Ovary (tissue), 9 donors: ENCODE results near the gene GPM6B. TPM values are rescaled to one million over a fixed set of nuclear protein-coding genes. Genes with fewer than 3 reads are reported as not detected.
A peak's percentile ranks its signal among the peaks of the same experiment; 100 is the strongest.
"Not testable (repeated sequence)": the region's sequence is repeated elsewhere in the genome, so short reads cannot be mapped to it uniquely, and the experiment has no call there.

ENCODE experiments used
- DNase-seq, 5 donors: peaks; one replicate each; pipeline ENCODE4 v3.0.0-alpha.2; 2019 to 2020
- H3K27ac ChIP-seq, 2 donors: fragments of 200-600 bp; one replicate each; pipeline versions ENCODE4 v1.5.1 to v1.8.0; 2019 to 2022
- H3K27me3 ChIP-seq: fragments of 200-600 bp; one replicate; pipeline ENCODE4 v1.8.0; 2022
- H3K36me3 ChIP-seq: fragments of 200-600 bp; sonication (generic); one replicate; pipeline ENCODE4 v1.5.1; 2019
- H3K4me1 ChIP-seq: one replicate; pipeline ENCODE4 v1.8.1; 2013; ENCODE audit warnings: mild to moderate bottlenecking, moderate library complexity; ENCODE audit not compliant: insufficient read depth
- H3K4me3 ChIP-seq: fragments of 200-600 bp; sonication (generic); one replicate; pipeline ENCODE4 v1.5.1; 2017
- H3K9me3 ChIP-seq, 2 donors: fragments of 200-600 bp in 1 of 2; sonication (generic) in 1 of 2; one replicate each; pipeline versions ENCODE4 v1.5.1 to v1.8.1; 2013 to 2019; ENCODE audit warnings: mild to moderate bottlenecking in 1 of 2, moderate library complexity in 1 of 2
- CTCF ChIP-seq, 3 donors: fragments of 450-650 bp in 2 of 3; fragments of 200-600 bp in 1 of 3; IDR thresholded peaks; one replicate each; pipeline versions ENCODE4 v1.5.1 to v1.8.0; 2016 to 2022; ENCODE audit warnings: antibody characterized with exemption in 3 of 3, mild to moderate bottlenecking in 1 of 3
- EP300 ChIP-seq: sonication (generic); formaldehyde crosslinking; IDR thresholded peaks from one replicate; pipeline ENCODE4 v1.6.1; 2017; ENCODE audit warnings: antibody characterized with exemption
- POLR2A ChIP-seq: fragments of 450-650 bp; IDR thresholded peaks from one replicate; pipeline ENCODE4 v1.6.1; 2017; ENCODE audit warnings: antibody characterized with exemption, mild to moderate bottlenecking, moderate library complexity
- WGBS, 3 donors: extraction: QIAGEN DNeasy Blood & Tissue Kit in 1 of 3; methylation state at CpG; one replicate each; pipeline versions ENCODE4 v1.1.5 to v1.1.7; 2013 to 2017; 5-methylcytosine and 5-hydroxymethylcytosine counted together
- intact Hi-C, 4 donors: fragments of 100-400 bp; cut with DNase I; formaldehyde crosslinking; loops; one replicate each; pipeline versions ENCODE4 v1.11.0 to v1.15.1; 2022 to 2023
- polyA plus RNA-seq, 2 donors: library from polyadenylated mRNA; stranded (reverse); fragments of 200-250 nt in 1 of 2; fragments of 350-450 nt in 1 of 2; fragmentation: Illumina TruSeq in 1 of 2; extraction: RNeasy Lipid Tissue Mini Kit (QIAGEN cat#74804) in 1 of 2; gene quantifications; one replicate each; pipeline ENCODE4 v1.2.3, GENCODE V29; 2013 to 2014
- total RNA-seq, 7 donors: library from RNA; depleted of rRNA in 2 of 7; stranded (reverse); fragments of >200 nt in 2 of 7; fragmentation: NEBNext Ultra II Directional in 3 of 7; extraction: Animal tissue kit (Norgen Biotek cat#: 25700) in 3 of 7; gene quantifications; one replicate each; pipeline versions ENCODE4 v1.1.0 to v1.2.4, GENCODE V29; 2016 to 2023
- donor health status: DM: no; HTN: no; CAD: no; lungs with moderate emphysema.
- donor health status: DM: no; HTN: no; CAD: no.
- donor health status: Bipolar disorder and iron deficiency.
- donor health status: DM: yes; HTN: yes; CAD: no.
- donor health status: DM: no; HTN: no; CAD: no.
- donor health status: DM: yes; HTN: yes; CAD: no.

GPM6B gene
- total and polyA plus RNA-seq, 9 donors: 1.00 to 9.4 (median 4.2) TPM

- no peak for DNase-seq
- intact Hi-C loops: no loop called here
- Histone ChIP-seq H3K36me3 (no peaks in the 10 kb centered on the region), H3K27me3 (no peaks in the 10 kb centered on the region), H3K9me3 (no peaks in the 10 kb centered on the region), H3K4me1 (no peaks in the 10 kb centered on the region), H3K4me3 (no peak overlapping the region), H3K27ac (no peak overlapping the region)
- WGBS, 3 donors: 89 to 92% (median 89%) methylated on average over 6 of the region's 6 CpGs
- TF ChIP-seq POLR2A: no peak
- TF ChIP-seq CTCF (IDR thresholded peaks at IDR 0.05): no peak
- TF ChIP-seq EP300: no peak
These were observed 75.2 kb downstream of the GPM6B start for GRCh38 chrX:13741695-13742094.

GRCh38 chrX:13734278-13735172 lies 82.4 kb downstream of the GPM6B start, which contains the start of the genes OFD1 and TRAPPC2:
TSS of gene OFD1 (plus strand) at chrX:13734748. CDS start at chrX:13735072, 324 bp downstream.
TSS of gene TRAPPC2 (minus strand) at chrX:13734620. CDS start at chrX:13719963, 14,657 bp downstream.
- peak; percentile 96 for TF ChIP-seq POLR2A
- TF ChIP-seq EP300: no peak
- peak in 1 of 3 donors; percentile 34 for TF ChIP-seq CTCF (IDR thresholded peaks at IDR 0.05)
- intact Hi-C loops: loop anchor here in 1 of 4 donors (10.0 kb wide), 1 partner anchor 80 kb away; the partner anchor contains the start of gene TCEANC
- WGBS, 3 donors: 1% methylated on average over 75 of the region's 75 CpGs

GRCh38 chrX:13733506-13733905 lies 83.4 kb downstream of the GPM6B start:
- WGBS, 3 donors: 32 to 39% (median 33%) methylated on average over 4 of the region's 4 CpGs
- intact Hi-C loops: loop anchor here in 1 of 4 donors (10.0 kb wide), 1 partner anchor 79 kb away; the partner anchor contains the start of gene TCEANC
- TF ChIP-seq CTCF (IDR thresholded peaks at IDR 0.05) (no peak), EP300 (no peak), POLR2A (no peak)

More at GRCh38 chrX:13734278-13735172, 82.4 kb downstream of the GPM6B start, which contains the start of the genes OFD1 and TRAPPC2:
- Histone ChIP-seq H3K4me3 (peak within 1 kb of the TSS; percentile 88), H3K36me3 (no peaks in the 10 kb centered on the region), H3K9me3 (no peaks in the 10 kb centered on the region), H3K27ac (peak within 1 kb of the TSS; percentile 50 to 77), H3K4me1 (peaks cover 1% of the 10 kb centered on the region), H3K27me3 (no peaks in the 10 kb centered on the region)
- peak; percentile 94 to 97 (median 96) for DNase-seq

GRCh38 chrX:13732246-13733067 lies 84.4 kb downstream of the GPM6B start:
- H3K27ac ChIP-seq: no peak overlapping the region

More at GRCh38 chrX:13733506-13733905, 83.4 kb downstream of the GPM6B start:
- no peaks in the 10 kb centered on the region for H3K36me3 ChIP-seq
- peak overlapping the region; percentile 18 to 77 for H3K27ac ChIP-seq
- H3K4me1 ChIP-seq: peaks cover 1% of the 10 kb centered on the region
- H3K9me3 ChIP-seq: no peaks in the 10 kb centered on the region
- H3K4me3 ChIP-seq: peak overlapping the region; percentile 88
- no peak for DNase-seq
- no peaks in the 10 kb centered on the region for H3K27me3 ChIP-seq

GRCh38 chrX:13730523-13730922 lies 86.4 kb downstream of the GPM6B start:
- not testable (repeated sequence) for H3K9me3 ChIP-seq, DNase-seq, H3K4me3 ChIP-seq, H3K27ac ChIP-seq, H3K27me3 ChIP-seq, H3K4me1 ChIP-seq, H3K36me3 ChIP-seq
- 92 to 98% (median 93%) methylated on average over 1 of the region's 1 CpG for WGBS, 3 donors
- intact Hi-C loops: loop anchor here in 1 of 4 donors (10.0 kb wide), 1 partner anchor 76 kb away; the partner anchor contains the start of gene TCEANC

More at GRCh38 chrX:13732246-13733067, 84.4 kb downstream of the GPM6B start:
- 69 to 82% (median 81%) methylated on average over 7 of the region's 7 CpGs for WGBS, 3 donors
- Histone ChIP-seq H3K36me3 (no peaks in the 10 kb centered on the region), H3K9me3 (no peaks in the 10 kb centered on the region), H3K27me3 (no peaks in the 10 kb centered on the region), H3K4me1 (peaks cover 1% of the 10 kb centered on the region), H3K4me3 (no peak overlapping the region)
- no peak for DNase-seq
- intact Hi-C loops: loop anchor here in 1 of 4 donors (10.0 kb wide), 1 partner anchor 78 kb away; the partner anchor contains the start of gene TCEANC
- TF ChIP-seq EP300 (no peak), CTCF (IDR thresholded peaks at IDR 0.05) (no peak), POLR2A (no peak)

GRCh38 chrX:13726583-13726982 lies 90.3 kb downstream of the GPM6B start:
- intact Hi-C loops, H3K27ac ChIP-seq, H3K9me3 ChIP-seq, DNase-seq, H3K4me1 ChIP-seq, H3K36me3 ChIP-seq, H3K4me3 ChIP-seq, H3K27me3 ChIP-seq: not testable (repeated sequence)
- 96 to 99% (median 97%) methylated on average over 2 of the region's 2 CpGs for WGBS, 3 donors
